COLO668 (cell line): ENCODE data around the gene AACS.
"Not testable (repeated sequence)": the region's sequence is repeated elsewhere in the genome, so short reads cannot be mapped to it uniquely, and the experiment has no call there.

Experiments
- DNase-seq: peaks from one replicate; lab custom pipeline; 2025; ENCODE audit not compliant: unreplicated experiment; lab: John Stamatoyannopoulos, UW

The AACS gene

DNA sequence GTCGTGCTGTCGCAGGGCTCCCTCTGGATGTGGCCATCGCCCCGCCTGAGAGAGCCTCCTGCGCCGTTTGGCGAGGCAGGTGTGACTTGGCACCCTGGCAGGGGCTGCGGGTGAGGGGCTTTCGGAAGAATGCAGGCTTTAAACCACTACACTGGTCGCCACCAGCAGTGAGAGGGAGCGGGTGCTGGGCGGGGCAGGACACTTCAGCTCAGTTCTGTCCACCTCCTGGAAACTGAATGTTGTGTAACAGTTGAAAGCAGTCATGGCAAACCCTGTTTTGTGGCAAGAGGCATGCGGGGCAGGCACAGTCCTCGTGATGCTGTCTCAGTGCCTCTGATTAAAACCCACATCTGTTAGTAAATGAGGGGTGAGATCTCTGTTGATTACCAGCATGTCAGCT, 55.9 kb downstream of the AACS start:
- DNase-seq, result no peak

DNA sequence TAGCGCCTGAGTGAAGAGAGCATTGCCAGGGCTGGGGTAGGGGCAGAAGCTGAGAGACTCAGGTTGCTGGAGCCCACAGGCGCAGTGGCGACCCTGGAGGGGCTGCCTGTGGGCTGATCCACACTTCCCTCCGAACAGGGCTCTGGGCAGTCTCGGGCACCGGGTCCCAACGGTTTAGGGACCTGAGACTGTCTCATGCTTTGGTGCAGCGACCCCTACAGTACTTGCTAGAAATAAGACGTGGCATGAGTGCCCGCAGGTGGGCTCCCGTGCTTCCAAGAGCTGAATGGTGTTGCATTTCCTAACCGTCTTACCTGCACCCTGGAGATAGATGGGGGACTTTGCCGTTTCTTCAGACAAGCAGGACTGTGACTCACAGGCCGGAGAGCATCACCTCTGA, 57.4 kb downstream of the AACS start:
- no peak for DNase-seq

DNA sequence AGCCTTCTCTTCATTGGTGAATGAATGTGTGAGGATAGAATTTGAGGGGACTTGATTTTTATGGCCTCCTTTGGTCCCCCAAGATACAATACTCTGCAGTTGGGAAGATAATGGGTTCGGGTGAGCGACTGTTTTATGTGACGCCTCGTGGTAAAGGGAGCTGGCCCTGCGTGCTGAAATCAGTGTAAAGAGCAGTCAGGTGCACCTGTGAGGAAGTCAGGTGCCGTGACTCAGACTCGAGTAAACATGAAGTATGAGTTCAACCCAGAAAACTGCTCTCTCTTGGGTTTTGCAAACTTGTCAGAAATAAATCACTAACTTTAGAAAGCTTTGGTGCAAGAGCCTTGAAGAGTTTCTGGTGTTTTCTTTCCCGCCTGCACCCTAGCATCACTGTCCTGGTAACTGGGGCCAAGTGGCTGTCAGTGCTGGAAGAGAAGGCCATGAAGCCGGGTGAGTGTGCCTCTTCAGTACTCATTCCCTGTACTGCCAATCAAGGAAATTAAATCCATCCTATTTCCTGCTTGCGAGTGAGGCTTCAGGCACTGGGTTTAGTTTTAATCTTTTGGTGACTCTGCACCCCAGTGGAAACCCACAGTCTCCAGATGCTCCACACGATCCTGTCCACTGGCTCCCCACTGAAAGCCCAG, 59.2 kb downstream of the AACS start:
- DNase-seq, result peak; percentile 54

DNA sequence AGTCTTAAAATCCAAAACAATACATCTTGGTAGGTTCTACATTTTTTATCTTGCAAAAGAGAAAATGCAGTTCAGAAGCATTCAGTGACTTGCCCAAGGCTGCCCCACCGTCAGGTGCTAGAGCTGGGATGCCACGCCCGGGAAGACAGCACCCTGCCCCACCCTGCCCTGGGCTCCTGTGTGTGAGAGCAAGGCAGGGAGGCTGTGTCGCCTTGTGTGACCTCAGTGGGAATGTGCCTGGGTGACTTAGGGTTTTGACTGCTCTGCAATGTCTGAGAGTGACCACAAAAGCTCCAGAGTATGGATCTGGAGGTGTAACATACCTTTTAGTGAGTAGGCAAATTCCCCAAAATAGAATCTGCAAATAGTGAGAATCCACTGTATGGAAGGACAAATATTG, 60.0 kb downstream of the AACS start:
- DNase-seq, result no peak

DNA sequence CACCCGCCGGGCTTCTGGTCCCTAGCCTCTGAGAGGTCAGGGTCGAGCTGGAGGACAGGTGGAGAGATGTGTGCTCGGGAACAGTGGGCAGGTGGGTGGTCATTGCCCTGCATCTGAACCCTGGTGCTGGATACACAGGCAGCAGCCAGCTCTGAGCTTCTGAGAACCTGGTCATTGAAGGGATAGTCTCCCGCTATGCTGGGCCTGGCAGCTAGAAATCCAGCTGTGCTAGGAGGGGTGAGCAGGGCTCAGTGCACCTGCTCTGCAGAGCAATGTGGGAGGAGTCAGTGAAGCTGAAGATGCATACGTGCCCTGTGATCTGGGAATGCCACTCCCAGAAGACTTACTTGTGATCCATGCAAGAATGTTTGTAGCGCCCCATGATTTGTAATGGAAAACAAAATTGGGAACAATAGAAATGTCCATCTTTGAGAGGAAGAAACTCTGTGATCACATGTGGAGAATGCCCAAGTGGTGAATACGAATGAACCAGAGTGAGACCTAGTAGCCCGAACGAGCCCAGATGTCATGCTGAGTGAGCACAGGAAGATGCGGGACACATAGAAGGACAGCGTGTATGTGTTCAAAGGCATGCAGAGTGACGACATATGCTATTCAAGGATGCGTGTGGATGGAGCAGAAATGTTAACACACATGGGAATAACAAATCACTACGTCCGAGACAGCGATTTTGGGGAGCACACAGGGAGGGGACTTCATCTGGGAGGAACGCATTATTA, 63.4 kb downstream of the AACS start:
- DNase-seq, result no peak

DNA sequence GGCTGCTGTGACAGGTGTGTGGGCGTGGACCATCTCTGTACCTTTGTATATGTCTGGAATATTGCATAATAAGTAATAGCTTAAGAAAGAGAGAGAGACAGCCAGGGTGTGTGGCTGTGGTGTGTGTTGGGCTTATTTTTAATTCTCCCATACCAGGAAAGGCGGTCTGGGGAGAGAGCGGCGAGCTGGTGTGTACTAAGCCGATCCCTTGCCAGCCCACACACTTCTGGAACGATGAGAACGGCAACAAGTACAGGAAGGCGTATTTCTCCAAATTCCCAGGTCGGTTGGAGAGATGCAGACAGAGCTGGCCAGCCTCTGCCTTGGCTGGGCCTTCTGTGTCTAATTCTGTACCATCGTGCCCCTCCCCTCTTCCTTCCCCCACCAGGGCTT, 63.9 kb downstream of the AACS start:
- no peak for DNase-seq

DNA sequence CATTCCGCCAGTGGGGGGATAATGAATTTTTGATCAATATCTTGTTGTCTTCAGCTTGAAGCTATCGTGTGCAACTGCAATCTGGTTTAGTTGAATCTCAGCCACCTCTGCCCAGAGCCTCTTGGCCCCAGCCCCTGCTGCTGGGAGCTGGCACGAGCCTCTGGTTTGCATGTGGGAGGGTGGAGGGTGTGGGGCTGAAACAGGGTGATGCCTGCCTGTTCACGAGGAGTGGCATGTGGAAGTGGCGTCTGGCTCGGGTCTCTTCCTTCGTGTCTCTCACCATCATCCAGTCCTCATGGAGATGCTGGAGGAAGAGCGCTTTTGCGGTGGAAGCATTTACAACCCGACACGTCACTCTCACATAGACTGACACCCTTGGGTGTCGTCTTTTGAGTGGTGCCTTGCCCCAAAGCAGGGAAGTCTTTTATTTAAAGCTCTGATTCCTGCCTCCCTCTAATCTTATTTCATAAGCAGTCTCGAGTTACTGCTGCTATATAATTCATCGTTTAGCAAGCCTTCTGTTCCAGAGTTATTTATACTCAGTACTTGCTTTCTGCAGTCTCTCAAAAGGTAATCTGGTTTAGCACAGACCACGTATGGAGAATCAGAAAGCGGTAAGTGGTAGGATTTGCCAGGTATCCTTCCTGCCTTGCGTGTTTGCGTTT, 64.5 kb downstream of the AACS start:
- DNase-seq, result no peak

DNA sequence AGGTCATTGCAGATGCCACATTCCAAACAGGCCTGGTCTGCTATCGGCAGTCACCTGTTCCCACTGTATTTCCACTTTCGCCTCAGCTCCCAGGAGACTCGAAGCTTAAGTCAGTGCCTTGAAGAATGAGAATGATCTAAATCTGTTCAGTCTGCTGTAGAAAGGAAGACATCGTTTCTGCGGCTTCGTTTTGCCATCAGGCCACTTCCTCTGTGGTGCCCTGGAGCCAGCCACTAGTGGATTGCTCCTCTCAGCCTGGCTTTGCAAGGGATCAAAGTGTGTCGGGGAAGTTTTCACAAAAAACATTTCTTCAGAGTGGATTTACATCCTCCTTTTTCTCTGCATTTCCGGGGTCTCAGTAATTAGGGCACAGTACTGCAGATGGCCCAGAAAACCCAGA, 66.7 kb downstream of the AACS start:
- no peak for DNase-seq

DNA sequence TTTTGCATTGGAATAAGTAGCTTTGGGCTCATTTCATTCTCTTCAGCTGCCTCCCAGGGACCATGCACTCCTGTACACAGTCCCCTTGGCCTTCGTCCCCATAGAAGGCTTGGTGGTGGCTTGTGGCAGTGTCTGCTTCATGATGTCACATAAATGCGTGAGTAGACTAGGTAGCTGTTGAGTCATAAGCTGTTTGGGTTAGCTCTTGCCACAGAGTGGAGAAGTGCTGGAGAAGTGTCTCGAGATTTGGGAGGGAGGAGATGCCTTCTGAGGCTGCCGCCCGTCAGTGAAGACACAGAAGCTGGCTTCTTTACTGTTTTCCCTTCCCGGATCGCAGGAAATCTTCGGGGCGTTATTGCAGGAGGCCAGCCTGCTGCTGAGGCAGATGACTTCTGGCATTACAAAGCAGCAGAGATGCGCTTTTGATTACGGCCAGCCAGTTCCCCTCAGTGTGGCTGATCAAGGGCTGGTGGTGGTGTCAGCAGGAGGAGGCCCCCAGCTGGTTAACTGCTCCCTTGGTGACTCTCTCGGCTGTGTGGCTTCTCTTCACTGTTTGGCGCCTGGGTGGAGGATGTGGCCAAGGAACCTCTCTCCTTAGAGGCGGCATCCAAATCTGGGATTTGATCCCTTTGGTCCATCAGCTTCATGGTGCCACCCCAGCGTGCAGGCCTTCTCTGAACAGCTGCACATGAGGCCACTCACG, 67.6 kb downstream of the AACS start:
- no peak for DNase-seq

DNA sequence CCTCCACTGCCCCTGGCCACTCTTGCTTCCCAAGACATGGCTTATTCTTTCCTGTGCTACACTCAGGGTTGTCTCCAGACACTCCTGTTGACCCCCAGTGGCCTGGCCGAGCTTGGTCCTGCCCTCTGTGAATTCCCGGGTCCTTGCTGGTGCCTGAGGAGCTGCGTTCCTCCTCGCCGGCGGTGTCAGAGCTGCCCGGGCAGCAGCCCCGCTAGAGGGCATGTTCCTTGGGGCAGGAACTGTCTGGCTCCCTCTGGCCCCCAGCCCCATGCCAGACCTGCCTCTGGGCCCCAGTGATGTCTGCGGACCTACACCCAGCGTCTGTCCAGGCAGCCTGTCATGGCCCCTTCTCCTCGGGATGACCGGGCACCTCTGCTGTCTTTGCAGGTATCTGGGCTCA, 68.4 kb downstream of the AACS start:
- no peak for DNase-seq

DNA sequence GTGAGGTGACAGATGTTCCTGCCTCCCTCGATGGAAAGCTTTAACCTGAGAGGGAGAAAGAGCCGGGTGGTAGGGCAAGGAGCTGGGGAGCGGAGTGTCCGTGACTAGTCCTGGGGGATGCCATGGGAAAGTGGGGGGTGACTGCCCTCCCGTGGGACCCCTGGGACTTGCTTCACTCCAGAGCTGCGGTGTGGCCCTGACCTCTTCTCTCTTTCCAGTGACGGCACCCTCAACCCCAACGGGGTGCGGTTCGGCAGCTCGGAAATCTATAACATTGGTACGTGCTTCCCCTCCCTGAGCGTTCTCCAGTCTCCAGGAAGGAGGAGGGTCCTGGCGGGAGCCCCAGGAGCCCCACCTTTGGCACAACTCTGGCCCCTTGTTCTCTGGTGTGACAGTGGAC, 69.3 kb downstream of the AACS start:
- no peak for DNase-seq

DNA sequence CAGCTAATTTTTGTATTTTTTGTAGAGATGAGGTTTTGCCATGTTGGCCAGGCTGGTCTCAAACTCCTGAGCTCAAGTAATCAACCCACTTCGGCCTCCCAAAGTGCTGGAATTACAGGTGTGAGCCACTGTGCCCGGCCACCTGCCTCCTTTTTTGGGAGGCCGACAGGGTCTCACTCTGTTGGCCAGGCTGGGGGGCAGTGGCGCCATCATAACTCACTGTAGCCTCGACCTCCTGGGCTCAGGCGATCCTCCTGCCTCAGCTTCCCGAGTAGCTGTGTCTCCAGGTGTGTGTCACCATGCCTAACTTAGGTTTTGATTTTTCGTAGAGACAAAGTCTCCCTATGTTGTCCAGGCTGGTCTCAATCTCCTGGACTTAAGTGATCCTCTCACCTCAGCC, 70.7 kb downstream of the AACS start:
- no peak for DNase-seq

DNA sequence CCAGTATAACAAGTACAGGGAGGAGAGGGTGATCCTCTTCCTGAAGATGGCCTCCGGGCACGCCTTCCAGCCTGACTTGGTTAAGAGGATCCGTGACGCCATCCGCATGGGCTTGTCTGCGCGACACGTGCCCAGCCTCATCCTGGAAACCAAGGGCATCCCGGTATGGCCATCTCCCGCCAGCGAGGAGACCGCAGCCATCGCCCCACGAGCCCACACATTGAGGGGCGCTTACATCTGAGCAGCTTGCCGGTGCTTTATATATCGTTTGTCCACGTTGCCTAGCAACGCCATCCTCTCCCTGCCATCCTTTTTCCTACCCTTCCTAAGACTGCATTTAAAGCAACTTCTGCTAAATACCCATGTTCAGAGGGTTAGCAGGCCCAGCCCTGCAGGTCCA, 71.5 kb downstream of the AACS start:
- DNase-seq, result no peak

DNA sequence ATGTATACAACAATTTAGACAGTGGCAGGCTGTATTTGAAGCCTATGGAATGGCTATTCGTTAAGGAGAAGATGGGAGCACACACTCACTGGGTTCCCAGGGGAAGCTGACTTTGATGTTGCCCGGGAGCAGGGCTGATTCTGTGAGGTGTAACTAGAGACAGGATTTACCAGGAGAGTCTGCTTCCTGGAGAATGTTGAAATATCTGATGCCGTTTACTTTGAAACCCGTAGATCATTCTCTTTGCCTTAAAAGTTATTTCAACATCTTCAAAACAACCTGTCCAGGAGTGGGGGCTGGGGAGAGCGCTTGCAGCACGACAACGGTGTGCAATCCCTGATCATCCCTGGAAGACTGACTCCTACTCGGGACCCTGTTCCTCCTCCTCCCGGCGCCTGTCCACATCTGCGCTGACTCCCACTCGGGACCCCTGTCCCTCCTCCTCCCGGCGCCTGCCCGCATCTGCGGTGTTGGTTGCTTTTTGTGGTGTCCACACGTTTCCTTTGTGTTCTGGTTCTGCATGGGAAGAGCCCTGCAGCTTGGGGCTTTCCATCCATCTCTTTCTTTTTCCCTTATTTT, 72.6 kb downstream of the AACS start:
- DNase-seq, result no peak

DNA sequence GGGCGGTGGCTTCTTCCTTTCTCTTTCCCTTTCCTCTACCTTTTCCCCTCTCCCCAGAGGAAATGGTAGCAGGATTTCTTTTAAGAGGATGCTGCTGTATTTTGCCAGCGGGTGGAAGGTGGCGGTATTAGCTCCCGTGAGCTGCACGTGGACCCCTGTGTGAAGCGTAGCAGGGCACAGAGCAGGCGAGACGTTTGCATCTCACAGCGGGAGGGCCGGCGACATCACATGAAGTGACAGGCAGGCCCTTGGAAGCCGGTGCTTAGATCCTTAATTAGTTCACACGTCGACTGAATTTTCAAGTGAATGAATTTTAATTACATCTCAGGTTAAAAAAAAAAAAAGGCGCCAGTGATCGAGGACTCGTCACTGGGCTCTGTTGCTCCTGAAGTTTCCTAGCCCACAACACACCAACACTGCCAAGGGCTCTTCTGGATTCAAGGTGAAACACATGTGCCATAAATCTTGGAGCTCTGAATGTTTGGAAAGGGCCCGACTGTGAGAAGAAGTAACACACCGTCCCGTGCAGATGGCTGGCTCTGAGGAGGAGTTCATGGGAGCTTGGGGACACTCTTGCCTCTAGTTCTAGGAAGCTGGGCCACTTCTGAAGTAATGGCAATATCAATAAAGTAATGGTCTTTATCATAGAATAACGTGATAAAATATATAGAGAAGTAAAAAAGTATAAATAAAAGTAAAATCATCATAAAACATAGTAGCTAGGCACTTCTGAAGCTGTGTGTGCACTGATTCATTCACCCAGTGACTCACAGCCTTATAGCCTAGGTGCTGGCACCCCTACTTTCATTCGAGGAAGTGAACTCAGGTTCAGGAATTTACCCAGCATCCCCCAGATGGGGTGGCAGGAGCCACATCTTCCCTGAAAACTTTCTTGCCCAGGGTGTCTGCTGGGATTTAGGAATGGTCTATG, 75.3 kb downstream of the AACS start:
- DNase-seq, result no peak

DNA sequence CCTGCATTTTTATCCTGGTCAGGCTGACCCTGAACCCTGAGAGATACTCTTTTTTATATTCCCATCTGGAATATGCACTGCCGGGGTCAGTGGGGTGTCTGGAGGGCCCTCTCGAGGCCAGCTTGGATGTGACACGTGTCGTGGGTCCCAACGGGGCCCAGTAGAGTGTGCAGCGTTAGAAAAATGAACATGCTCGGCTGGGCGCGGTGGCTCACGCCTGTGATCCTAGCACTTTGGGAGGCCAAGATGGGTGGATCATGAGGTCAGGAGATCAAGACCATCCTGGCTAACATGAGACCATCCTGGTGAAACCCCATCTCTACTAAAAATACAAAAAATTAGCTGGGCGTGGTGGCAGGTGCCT, 76.0 kb downstream of the AACS start:
- DNase-seq, result not testable (repeated sequence)

DNA sequence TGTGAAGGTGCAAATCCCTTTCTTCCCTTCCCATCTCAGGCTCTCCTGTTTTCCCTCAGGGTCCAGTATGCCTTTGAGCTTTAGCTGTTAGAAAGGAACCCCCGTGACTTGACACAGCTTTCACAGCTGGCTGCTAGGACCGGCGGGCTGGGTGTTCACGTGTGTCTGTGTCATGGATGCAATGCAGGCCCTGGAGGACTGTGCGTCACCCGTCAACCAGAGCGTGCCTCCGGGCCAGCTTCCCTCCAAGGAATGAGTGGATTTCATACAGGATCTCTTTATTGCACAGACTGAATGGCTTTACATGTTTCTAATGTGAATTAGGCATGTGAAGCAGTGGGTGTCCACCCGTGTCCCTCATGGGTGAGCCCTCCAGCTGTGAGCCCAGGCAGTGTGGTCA, 77.4 kb downstream of the AACS start:
- DNase-seq, result no peak

DNA sequence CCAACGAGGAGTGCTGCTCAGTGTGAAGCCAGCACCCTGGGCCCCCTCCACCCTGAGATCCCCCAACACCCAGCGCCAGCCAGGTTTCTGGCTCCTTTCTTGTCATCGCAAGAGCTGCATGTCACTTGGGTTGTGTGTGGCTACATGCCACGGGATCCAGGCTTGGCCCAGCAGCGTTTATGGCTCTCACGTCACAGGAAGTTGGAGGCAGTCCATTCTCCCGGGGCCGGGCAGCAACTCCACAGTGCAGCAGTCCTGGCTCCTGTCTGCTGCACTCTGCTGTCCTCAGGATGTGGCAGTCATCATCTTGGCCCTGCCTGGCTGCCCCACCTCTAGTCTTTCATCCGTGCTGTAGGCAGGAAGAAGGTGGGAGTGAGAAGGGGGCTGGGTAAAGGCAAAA, 78.3 kb downstream of the AACS start:
- DNase-seq, result no peak

DNA sequence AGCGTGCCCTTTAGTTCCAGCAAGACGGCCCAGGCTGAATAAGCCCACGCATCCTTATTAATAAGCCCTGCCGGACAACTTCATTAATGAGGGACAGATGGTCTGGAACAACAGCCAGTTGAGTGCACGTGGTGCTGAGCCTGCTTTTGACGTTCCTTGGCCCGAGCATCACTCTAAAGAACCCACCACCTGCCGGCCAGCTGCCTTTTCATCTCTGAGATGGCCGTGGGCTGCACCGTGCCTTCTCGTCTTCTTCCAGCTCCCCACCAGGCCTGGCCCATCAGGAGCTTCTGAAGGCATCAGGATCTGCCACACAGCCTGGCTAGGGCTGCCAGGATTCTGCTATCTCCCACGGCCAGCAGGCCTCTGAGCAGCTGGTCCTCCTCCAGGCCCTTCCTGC, 80.0 kb downstream of the AACS start:
- DNase-seq, result no peak

DNA sequence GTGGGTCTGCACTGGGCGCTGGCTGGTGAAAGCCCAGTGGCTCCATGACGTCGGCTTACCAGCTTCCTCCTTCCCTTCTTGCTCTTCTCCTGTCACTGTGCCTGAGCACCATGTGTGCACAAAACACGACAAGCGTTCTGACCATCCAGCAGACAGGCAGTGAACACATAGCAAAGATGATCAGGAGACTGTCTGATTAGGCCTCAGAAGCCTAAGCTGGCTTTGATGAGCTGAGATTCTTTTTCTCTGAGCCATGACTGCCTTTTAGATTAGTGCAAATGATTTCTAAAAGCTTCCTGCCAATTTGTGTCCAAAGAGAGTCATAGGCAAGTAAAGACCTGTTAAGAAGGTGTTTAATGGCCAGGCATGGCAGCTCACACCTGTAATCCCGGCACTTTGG, 83.1 kb downstream of the AACS start:
- DNase-seq, result no peak
